Thyroid gland (tissue), 4 donors: ENCODE measurements around the gene NYAP1. TPM values are rescaled to one million over a fixed set of nuclear protein-coding genes. Genes with fewer than 3 reads are reported as not detected.

Experiments used
- DNase-seq, 2 donors: peaks; one replicate each; pipeline ENCODE4 v3.0.0-alpha.2; 2019
- H3K27ac ChIP-seq, 3 donors: fragments of 200-600 bp; sonication (generic); 1 replicate in 2 of 3; 2 replicates in 1 of 3; pipeline ENCODE4 v1.5.1; 2016 to 2019; ENCODE audit warnings: mild to moderate bottlenecking in 1 of 3, moderate library complexity in 1 of 3
- H3K27me3 ChIP-seq: fragments of 200-600 bp; sonication (generic); one replicate; pipeline ENCODE4 v1.5.1; 2019
- H3K36me3 ChIP-seq, 2 donors: fragments of 200-600 bp; sonication (generic); one replicate each; pipeline ENCODE4 v1.5.1; 2016 to 2019
- H3K4me1 ChIP-seq, 2 donors: fragments of 200-600 bp; sonication (generic); one replicate each; pipeline ENCODE4 v1.5.1; 2017 to 2019
- H3K4me3 ChIP-seq, 3 donors: fragments of 200-600 bp; sonication (generic); replicated peaks in 1 of 3; 1 replicate in 2 of 3; 2 replicates in 1 of 3; pipeline ENCODE4 v1.5.1; 2016; ENCODE audit warnings: mild to moderate bottlenecking in 1 of 3
- H3K9me3 ChIP-seq: fragments of 200-600 bp; sonication (generic); one replicate; pipeline ENCODE4 v1.5.1; 2017
- CTCF ChIP-seq, 6 experiments: fragments of 200-600 bp in 3 of 6; fragments of 450-650 bp in 3 of 6; sonication (generic) in 3 of 6; IDR thresholded peaks; one replicate each; pipeline ENCODE4 v1.5.1; 2016 to 2019; ENCODE audit warnings: antibody characterized with exemption in 6 of 6, mild to moderate bottlenecking in 2 of 6, inconsistent platforms in 1 of 6, moderate library complexity in 1 of 6
- POLR2A ChIP-seq, 2 donors: fragments of 450-650 bp; IDR thresholded peaks; one replicate each; pipeline ENCODE4 v1.6.1; 2017; ENCODE audit warnings: antibody characterized with exemption in 2 of 2, mild to moderate bottlenecking in 2 of 2, moderate library complexity in 1 of 2
- WGBS, 2 donors: methylation state at CpG; one replicate each; pipeline ENCODE4 v1.1.5; 2017; 5-methylcytosine and 5-hydroxymethylcytosine counted together
- intact Hi-C: fragments of 100-400 bp; cut with DNase I; formaldehyde crosslinking; loops from one replicate; pipeline ENCODE4 v1.15.1; 2023
- total RNA-seq, 4 donors: library from RNA; depleted of rRNA; stranded (reverse); fragments of >200 nt; gene quantifications; one replicate each; pipeline ENCODE4 v1.2.3, GENCODE V29; 2016

Gene NYAP1
- total RNA-seq, 4 donors from 2014 or later, result 0.40 to 1.3 (median 1.0) TPM; not detected in 1

DNA sequence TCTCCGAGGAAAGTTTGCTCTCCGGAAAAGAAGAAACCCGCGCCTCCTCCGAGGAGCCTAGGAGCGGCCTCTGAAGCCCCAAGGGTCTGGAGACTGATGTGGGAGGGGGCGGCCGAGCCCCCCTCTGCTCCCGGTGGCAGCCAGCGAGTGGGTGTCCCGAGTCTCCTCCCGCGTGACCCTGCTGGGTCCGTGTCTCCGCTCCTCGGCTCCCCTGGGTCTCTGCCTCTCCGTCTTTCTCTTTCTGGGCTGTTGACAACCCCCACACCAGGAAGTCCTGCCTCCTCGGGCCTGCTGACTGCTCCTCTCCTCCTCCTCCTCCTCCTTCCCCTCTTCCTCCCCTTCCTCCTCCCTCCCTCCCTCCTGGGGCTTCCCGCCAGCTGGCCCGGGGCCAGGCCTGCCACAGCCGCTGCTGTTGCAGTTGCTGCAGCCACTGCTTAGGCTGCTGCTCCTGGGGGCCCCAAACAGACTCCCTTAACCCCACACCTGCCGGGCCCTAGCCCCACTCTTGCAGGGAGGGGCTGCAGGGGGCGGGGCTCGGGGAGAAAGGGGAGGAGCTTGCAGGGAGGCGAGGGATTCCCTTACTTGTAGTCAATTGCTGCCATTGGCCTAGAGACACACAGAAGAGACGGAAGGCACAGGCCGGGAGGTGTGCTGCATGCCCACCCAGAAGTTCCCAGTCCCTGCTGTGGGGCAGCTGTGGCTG lies 4.6 kb upstream of the NYAP1 start, which contains the start of gene TSC22D4:
TSC22D4 (minus strand) TSS at position 257 of the 703 bp plus-strand sequence. CDS start 1,176 bp downstream, outside the sequence.
- peak within 1 kb of the TSS; percentile 83 to 92 (median 91) for H3K27ac ChIP-seq

DNA sequence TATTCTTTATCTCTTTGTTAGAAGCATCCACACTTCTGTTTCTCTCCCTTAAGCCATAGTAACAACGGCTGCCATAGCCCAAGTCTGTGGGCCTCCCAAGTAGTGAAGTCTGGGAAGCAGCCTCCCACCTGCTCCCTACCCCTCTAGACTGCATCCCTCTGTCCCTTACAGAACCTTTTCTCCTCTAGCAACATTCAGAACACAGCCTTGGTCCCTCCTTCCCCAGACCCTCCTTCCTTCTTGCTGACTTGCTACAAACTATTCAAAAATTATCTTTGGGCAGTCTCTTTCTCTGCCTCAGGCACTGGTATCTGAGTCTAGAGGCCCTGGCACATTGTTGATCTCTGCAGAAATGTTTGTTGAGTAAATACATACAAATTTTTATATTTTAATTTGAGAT lies 2.3 kb upstream of the NYAP1 start:
- intact Hi-C loops, result loop anchor here (5.0 kb wide), 1 partner anchor 76 kb away; no protein-coding TSS in a partner anchor

More for the DNA sequence above, 4.6 kb upstream of the NYAP1 start, which contains the start of gene TSC22D4:
- 1 to 6% methylated on average over 17 to 21 of the region's 27 CpGs for WGBS, 2 donors
- Histone ChIP-seq H3K4me1 (peaks cover 37 to 40% of the 10 kb centered on the region in 2 donors), H3K27me3 (no peaks in the 10 kb centered on the region), H3K36me3 (no peaks in the 10 kb centered on the region), H3K9me3 (no peaks in the 10 kb centered on the region), H3K4me3 (peak within 1 kb of the TSS; percentile 80 to 97 (median 94))
- intact Hi-C loops, result no loop called here
- DNase-seq, result peak; percentile 96 to 97
- TF ChIP-seq CTCF (IDR thresholded peaks at IDR 0.05) (no peak), POLR2A (IDR thresholded peaks at IDR 0.05) (peak; percentile 18 to 95)

GRCh38 chr7:100482728-100483089 lies 1.0 kb upstream of the NYAP1 start:
- peak overlapping the region in 1 of 3 donors; percentile 60 for H3K4me3 ChIP-seq
- no peaks in the 10 kb centered on the region for H3K27me3 ChIP-seq
- H3K27ac ChIP-seq, result peak overlapping the region in 1 of 3 donors; percentile 51
- intact Hi-C loops, result loop anchor here (5.0 kb wide), 1 partner anchor 75 kb away; no protein-coding TSS in a partner anchor
- H3K36me3 ChIP-seq, result no peaks in the 10 kb centered on the region
- TF ChIP-seq CTCF (IDR thresholded peaks at IDR 0.05) (no peak), POLR2A (IDR thresholded peaks at IDR 0.05) (no peak)
- H3K9me3 ChIP-seq, result no peaks in the 10 kb centered on the region
- DNase-seq, result no peak
- WGBS, 2 donors, result 48 to 51% methylated on average over 14 of the region's 14 CpGs
- H3K4me1 ChIP-seq, result peaks cover 14 to 16% of the 10 kb centered on the region in 2 donors

More for the DNA sequence above, 2.3 kb upstream of the NYAP1 start:
- Histone ChIP-seq H3K4me3 (no peak overlapping the region), H3K27me3 (no peaks in the 10 kb centered on the region), H3K9me3 (no peaks in the 10 kb centered on the region), H3K27ac (no peak overlapping the region), H3K4me1 (peaks cover 26% of the 10 kb centered on the region in 2 donors), H3K36me3 (no peaks in the 10 kb centered on the region)
- TF ChIP-seq CTCF (IDR thresholded peaks at IDR 0.05) (no peak), POLR2A (IDR thresholded peaks at IDR 0.05) (no peak)
- WGBS, 2 donors, result 84 to 97% methylated on average over 1 of the region's 1 CpG
- DNase-seq, result no peak

DNA sequence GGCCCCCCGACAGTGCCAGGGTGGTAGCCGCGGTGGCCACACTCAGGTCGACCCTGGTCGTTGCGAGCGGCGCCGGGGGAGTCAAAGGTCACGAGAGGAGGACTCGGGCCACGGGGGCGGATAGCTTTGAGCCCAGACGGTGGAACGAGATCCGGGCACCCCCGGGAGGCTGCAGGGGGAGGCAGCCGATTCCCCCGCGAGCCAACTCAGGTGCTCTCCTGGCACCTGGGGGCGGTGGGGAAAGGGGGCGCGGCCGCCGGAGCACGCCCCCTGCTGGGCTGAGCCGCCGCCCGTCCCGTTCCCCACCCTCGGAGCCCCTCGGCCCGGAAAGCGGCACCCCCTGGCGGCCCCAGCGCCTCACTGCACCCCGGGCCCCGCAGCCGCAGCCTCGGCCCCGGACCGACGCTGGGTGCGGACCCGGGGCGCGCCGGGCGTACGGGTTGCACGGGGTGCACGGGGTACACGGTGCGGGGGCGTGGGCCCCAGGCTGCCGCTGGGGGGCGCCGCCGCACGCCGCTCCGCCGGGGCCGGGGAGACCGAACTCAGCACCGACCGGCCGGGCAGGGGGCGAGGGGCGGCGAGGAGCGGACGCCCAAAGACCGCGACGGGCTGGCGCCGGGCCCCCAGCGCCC lies 521 bp upstream of the NYAP1 start:
- no peak for TF ChIP-seq POLR2A (IDR thresholded peaks at IDR 0.05)
- TF ChIP-seq CTCF (IDR thresholded peaks at IDR 0.05), result peak; percentile 31 to 99 (median 97)
- DNase-seq, result peak; percentile 62 to 66
- Histone ChIP-seq H3K27ac (peak overlapping the region in 2 of 3 donors; percentile 7 to 51), H3K27me3 (no peaks in the 10 kb centered on the region), H3K9me3 (no peaks in the 10 kb centered on the region), H3K4me1 (peaks cover 11 to 16% of the 10 kb centered on the region in 2 donors), H3K4me3 (peak overlapping the region in 2 of 3 donors; percentile 28 to 60), H3K36me3 (no peaks in the 10 kb centered on the region)
- intact Hi-C loops, result loop anchor here (5.0 kb wide), 1 partner anchor 74 kb away; no protein-coding TSS in a partner anchor
- 0% methylated on average over 4 to 15 of the region's 79 CpGs for WGBS, 2 donors
